Measurements from ENCODE around the gene EVPL. TPM values are rescaled to one million over a fixed set of nuclear protein-coding genes. Genes with fewer than 3 reads are reported as not detected.

EVPL gene
- 10 to 100 TPM; 10.7 to 66.4 (median 41.9) TPM for polyA plus RNA-seq
- long read RNA-seq, donor 1 = 0 reads
- long read RNA-seq, donor 2, full-length matches to known transcripts = 1 of 1 reads
- long read RNA-seq, donor 2, partial matches to known transcripts = 0 of 1 reads
- long read RNA-seq, donor 2, other reads (novel, unspliced or antisense) = 0 of 1 reads
- long read RNA-seq, donor 3, partial matches to known transcripts = 0 of 1 reads
- long read RNA-seq, donor 3, other reads (novel, unspliced or antisense) = 0 of 1 reads
- long read RNA-seq, donor 4 = 0 reads
- long read RNA-seq, donor 5 = 0 reads
- long read RNA-seq, donor 6 = 0 reads
- long read RNA-seq, donor 7 = 0 reads
- long read RNA-seq, donor 8 = 0 reads
- long read RNA-seq, donor 9, full-length matches to known transcripts = 1 of 1 reads
- long read RNA-seq, donor 9, partial matches to known transcripts = 0 of 1 reads
- long read RNA-seq, donor 9, other reads (novel, unspliced or antisense) = 0 of 1 reads
- long read RNA-seq, donor 10 = 0 reads

- Histone ChIP-seq H3K36me3 (ENCODE audit: control insufficient read depth in 3 of 3, insufficient read depth in 2 of 3, low read depth in 1 of 3, low read length in 3 of 3) (peaks cover 0 to 34% (median 0%) of the 10 kb centered on the region in 3 donors), H3K9me3 (ENCODE audit: control insufficient read depth in 2 of 2, insufficient read depth in 1 of 2, low read depth in 1 of 2, low read length in 1 of 2) (no peaks in the 10 kb centered on the region), H3K4me3 (ENCODE audit: low read depth in 1 of 3, low read length in 3 of 3) (peak within 1 kb of the TSS in 2 of 3 donors; percentile 33 to 69), H3K4me1 (ENCODE audit: control insufficient read depth in 3 of 3, insufficient read depth in 2 of 3, low read depth in 1 of 3, low read length in 2 of 3) (peaks cover 0 to 45% (median 0%) of the 10 kb centered on the region in 3 donors), H3K27ac (ENCODE audit: low read depth in 1 of 3, low read length in 2 of 3) (peak within 1 kb of the TSS; percentile 34 to 92 (median 84)), H3K27me3 (ENCODE audit: control insufficient read depth in 3 of 3, insufficient read depth in 3 of 3, low read length in 3 of 3) (no peaks in the 10 kb centered on the region)
- peak; percentile 92 to 96 for DNase-seq
- FAIRE-seq = no peak
- 12 to 62% (median 36%) methylated on average over 18 to 24 of the region's 24 CpGs for WGBS, 3 donors
Observed at GRCh38 chr17:76027159-76027839, at the start of gene EVPL. EVPL (minus strand) TSS chr17:76027306; CDS start chr17:76027198, 108 bp downstream.

- DNase-seq = peak in 1 of 2 donors; percentile 28
- Histone ChIP-seq H3K9me3 (ENCODE audit: control insufficient read depth in 2 of 2, insufficient read depth in 1 of 2, low read depth in 1 of 2, low read length in 1 of 2) (no peaks in the 10 kb centered on the region), H3K27me3 (ENCODE audit: control insufficient read depth in 3 of 3, insufficient read depth in 3 of 3, low read length in 3 of 3) (peaks cover 24 to 70% (median 34%) of the 10 kb centered on the region in 3 donors), H3K4me1 (ENCODE audit: control insufficient read depth in 3 of 3, insufficient read depth in 2 of 3, low read depth in 1 of 3, low read length in 2 of 3) (peaks cover 0 to 44% (median 0%) of the 10 kb centered on the region in 3 donors), H3K4me3 (ENCODE audit: low read depth in 1 of 3, low read length in 3 of 3) (no peak overlapping the region), H3K27ac (ENCODE audit: low read depth in 1 of 3, low read length in 2 of 3) (no peak overlapping the region), H3K36me3 (ENCODE audit: control insufficient read depth in 3 of 3, insufficient read depth in 2 of 3, low read depth in 1 of 3, low read length in 3 of 3) (peaks cover 0 to 2% (median 0%) of the 10 kb centered on the region in 3 donors)
- no peak for FAIRE-seq
- WGBS, 3 donors = 4 to 10% (median 4%) methylated on average over 39 to 41 of the region's 41 CpGs
Observed at GRCh38 chr17:76076146-76076764, 49.1 kb upstream of the EVPL start.

DNA sequence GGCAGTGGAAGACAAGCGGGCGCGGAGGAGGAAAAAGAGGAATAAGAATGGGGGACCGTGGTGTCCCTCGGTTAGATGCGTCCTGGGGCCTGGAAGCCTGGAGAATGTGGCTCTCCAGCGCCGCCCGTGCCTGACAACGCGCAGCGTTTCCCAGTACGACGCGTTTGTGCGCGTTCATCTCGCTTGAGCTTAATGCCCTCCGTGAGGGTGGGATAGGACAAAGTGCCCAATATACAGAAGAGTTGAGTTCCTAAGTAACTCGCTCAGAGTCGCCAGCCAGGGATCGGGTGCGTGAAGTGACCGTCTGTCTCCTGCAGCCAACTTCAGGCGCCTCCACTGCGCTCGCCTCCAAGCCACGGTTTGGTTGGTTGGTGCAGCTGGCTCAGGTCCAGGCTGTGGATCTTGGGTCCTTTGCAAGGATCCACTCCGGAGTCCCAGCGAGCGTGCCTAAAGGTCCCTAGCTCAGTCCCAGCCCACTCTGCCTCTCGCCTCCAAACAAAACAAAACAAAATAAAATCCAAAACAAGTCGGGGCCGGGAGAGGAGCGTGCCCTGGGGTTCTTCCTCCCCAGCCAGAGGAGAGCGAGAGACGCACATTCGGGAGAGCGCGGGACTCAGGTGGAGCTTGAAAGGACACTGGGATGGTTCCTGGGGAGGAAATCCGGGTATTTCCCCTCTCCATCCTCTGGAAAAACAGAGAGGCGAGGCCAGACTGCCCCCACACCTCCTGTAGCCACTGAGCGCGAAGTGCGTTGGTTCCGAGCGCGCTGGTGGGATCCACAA, 48.4 kb upstream of the EVPL start:
- Histone ChIP-seq H3K27ac (ENCODE audit: low read depth in 1 of 3, low read length in 2 of 3) (no peak overlapping the region), H3K4me1 (ENCODE audit: control insufficient read depth in 3 of 3, insufficient read depth in 2 of 3, low read depth in 1 of 3, low read length in 2 of 3) (peaks cover 0 to 44% (median 3%) of the 10 kb centered on the region in 3 donors), H3K36me3 (ENCODE audit: control insufficient read depth in 3 of 3, insufficient read depth in 2 of 3, low read depth in 1 of 3, low read length in 3 of 3) (no peaks in the 10 kb centered on the region), H3K27me3 (ENCODE audit: control insufficient read depth in 3 of 3, insufficient read depth in 3 of 3, low read length in 3 of 3) (peaks cover 24 to 70% (median 34%) of the 10 kb centered on the region in 3 donors), H3K4me3 (ENCODE audit: low read depth in 1 of 3, low read length in 3 of 3) (no peak overlapping the region), H3K9me3 (ENCODE audit: control insufficient read depth in 2 of 2, insufficient read depth in 1 of 2, low read depth in 1 of 2, low read length in 1 of 2) (no peaks in the 10 kb centered on the region)
- DNase-seq = peak in 1 of 2 donors; percentile 61
- no peak for FAIRE-seq
- WGBS, 3 donors = 6 to 11% (median 7%) methylated on average over 48 of the region's 48 CpGs

DNA sequence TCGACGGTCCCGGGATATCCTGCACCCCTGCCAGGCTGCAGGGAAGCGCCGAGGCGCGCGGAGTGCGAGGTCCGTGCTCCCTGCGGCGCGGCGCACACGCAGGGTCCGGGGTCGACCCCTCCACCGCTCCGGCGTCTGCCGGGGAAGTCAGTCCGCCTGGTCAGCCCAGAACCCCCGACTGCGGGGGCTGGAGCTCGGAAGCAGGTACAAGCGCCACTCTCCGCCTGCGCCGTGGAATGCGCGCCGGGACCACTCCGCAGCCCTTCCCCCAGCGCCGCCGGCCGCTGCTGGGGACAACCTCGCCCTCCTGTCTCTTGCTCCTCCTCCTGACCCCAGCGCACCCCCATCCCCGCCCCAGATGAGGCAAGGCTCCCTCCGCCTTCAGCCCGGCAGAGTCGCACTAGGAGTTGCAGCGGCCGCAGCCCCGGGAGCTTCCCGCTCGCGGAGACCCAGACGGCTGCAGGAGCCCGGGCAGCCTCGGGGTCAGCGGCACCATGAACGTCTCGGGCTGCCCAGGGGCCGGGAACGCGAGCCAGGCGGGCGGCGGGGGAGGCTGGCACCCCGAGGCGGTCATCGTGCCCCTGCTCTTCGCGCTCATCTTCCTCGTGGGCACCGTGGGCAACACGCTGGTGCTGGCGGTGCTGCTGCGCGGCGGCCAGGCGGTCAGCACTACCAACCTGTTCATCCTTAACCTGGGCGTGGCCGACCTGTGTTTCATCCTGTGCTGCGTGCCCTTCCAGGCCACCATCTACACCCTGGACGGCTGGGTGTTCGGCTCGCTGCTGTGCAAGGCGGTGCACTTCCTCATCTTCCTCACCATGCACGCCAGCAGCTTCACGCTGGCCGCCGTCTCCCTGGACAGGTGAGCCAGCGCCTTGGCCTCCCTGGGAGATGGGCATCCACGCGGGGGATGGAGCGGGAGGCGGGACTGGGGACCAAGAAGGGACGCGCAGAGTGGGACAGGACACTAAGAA, 47.6 kb upstream of the EVPL start, which contains the start of gene GALR2:
GALR2 (plus strand) TSS at position 392 of the 974 bp plus-strand sequence; CDS start at position 495, 103 bp downstream.
- 3 to 9% (median 6%) methylated on average over 68 to 92 of the region's 92 CpGs for WGBS, 3 donors
- peak in 1 of 2 donors; percentile 42 for DNase-seq
- FAIRE-seq = no peak
- Histone ChIP-seq H3K27me3 (ENCODE audit: control insufficient read depth in 3 of 3, insufficient read depth in 3 of 3, low read length in 3 of 3) (peaks cover 24 to 64% (median 34%) of the 10 kb centered on the region in 3 donors), H3K9me3 (ENCODE audit: control insufficient read depth in 2 of 2, insufficient read depth in 1 of 2, low read depth in 1 of 2, low read length in 1 of 2) (no peaks in the 10 kb centered on the region), H3K4me1 (ENCODE audit: control insufficient read depth in 3 of 3, insufficient read depth in 2 of 3, low read depth in 1 of 3, low read length in 2 of 3) (peaks cover 0 to 35% (median 3%) of the 10 kb centered on the region in 3 donors), H3K36me3 (ENCODE audit: control insufficient read depth in 3 of 3, insufficient read depth in 2 of 3, low read depth in 1 of 3, low read length in 3 of 3) (peaks cover 0 to 4% (median 0%) of the 10 kb centered on the region in 3 donors), H3K27ac (ENCODE audit: low read depth in 1 of 3, low read length in 2 of 3) (no peak within 1 kb of the TSS), H3K4me3 (ENCODE audit: low read depth in 1 of 3, low read length in 3 of 3) (peak within 1 kb of the TSS in 2 of 3 donors; percentile 8 to 14)

GRCh38 chr17:76072148-76072858, 45.2 kb upstream of the EVPL start, which contains the start of gene SRP68:
SRP68 (minus strand) TSS chr17:76072517; CDS start chr17:76072491, 26 bp downstream.
- no peaks in the 10 kb centered on the region for H3K9me3 ChIP-seq (ENCODE audit: control insufficient read depth in 2 of 2, insufficient read depth in 1 of 2, low read depth in 1 of 2, low read length in 1 of 2)
- peak within 1 kb of the TSS; percentile 69 to 93 (median 75) for H3K4me3 ChIP-seq (ENCODE audit: low read depth in 1 of 3, low read length in 3 of 3)
- 0% methylated on average over 53 to 57 of the region's 57 CpGs for WGBS, 3 donors
- H3K4me1 ChIP-seq (ENCODE audit: control insufficient read depth in 3 of 3, insufficient read depth in 2 of 3, low read depth in 1 of 3, low read length in 2 of 3) = peaks cover 0 to 25% (median 3%) of the 10 kb centered on the region in 3 donors
- peaks cover 0 to 23% (median under 1%) of the 10 kb centered on the region in 3 donors for H3K36me3 ChIP-seq (ENCODE audit: control insufficient read depth in 3 of 3, insufficient read depth in 2 of 3, low read depth in 1 of 3, low read length in 3 of 3)
- H3K27ac ChIP-seq (ENCODE audit: low read depth in 1 of 3, low read length in 2 of 3) = peak within 1 kb of the TSS in 2 of 3 donors; percentile 6 to 84
- DNase-seq = peak; percentile 91 to 96
- FAIRE-seq = no peak
- H3K27me3 ChIP-seq (ENCODE audit: control insufficient read depth in 3 of 3, insufficient read depth in 3 of 3, low read length in 3 of 3) = peaks cover 22 to 40% (median 25%) of the 10 kb centered on the region in 3 donors

GRCh38 chr17:76071531-76072147, 44.5 kb upstream of the EVPL start:
- Histone ChIP-seq H3K27ac (ENCODE audit: low read depth in 1 of 3, low read length in 2 of 3) (peak overlapping the region in 2 of 3 donors; percentile 6 to 84), H3K27me3 (ENCODE audit: control insufficient read depth in 3 of 3, insufficient read depth in 3 of 3, low read length in 3 of 3) (peaks cover 17 to 33% (median 18%) of the 10 kb centered on the region in 3 donors), H3K9me3 (ENCODE audit: control insufficient read depth in 2 of 2, insufficient read depth in 1 of 2, low read depth in 1 of 2, low read length in 1 of 2) (no peaks in the 10 kb centered on the region), H3K4me3 (ENCODE audit: low read depth in 1 of 3, low read length in 3 of 3) (peak overlapping the region; percentile 69 to 93 (median 75)), H3K36me3 (ENCODE audit: control insufficient read depth in 3 of 3, insufficient read depth in 2 of 3, low read depth in 1 of 3, low read length in 3 of 3) (peaks cover 3 to 27% (median 7%) of the 10 kb centered on the region in 3 donors), H3K4me1 (ENCODE audit: control insufficient read depth in 3 of 3, insufficient read depth in 2 of 3, low read depth in 1 of 3, low read length in 2 of 3) (peaks cover 0 to 25% (median 3%) of the 10 kb centered on the region in 3 donors)
- 1 to 10% (median 3%) methylated on average over 15 of the region's 15 CpGs for WGBS, 3 donors
- FAIRE-seq = no peak
- no peak for DNase-seq
